ENCODE data around the gene TMEM38B.

TMEM38B gene

GRCh38 chr9:105667867-105668266 lies 26.5 kb upstream of the TMEM38B start:
- Histone ChIP-seq H3K36me3 (no peaks in the 10 kb centered on the region), H3K4me3 (ENCODE audit: low read depth in 1 of 2, low read length in 1 of 2) (no peak overlapping the region), H3K9me3 (no peaks in the 10 kb centered on the region), H3K4me1 (ENCODE audit: control insufficient read depth in 1 of 2, insufficient read depth in 1 of 2, low read depth in 1 of 2, low read length in 1 of 2) (peaks cover 1 to 2% of the 10 kb centered on the region in 2 experiments), H3K27me3 (no peaks in the 10 kb centered on the region), H3K27ac (no peak overlapping the region)
- no peak for TF ChIP-seq CTCF (IDR thresholded peaks at IDR 0.05)

- H3K36me3 ChIP-seq: no peaks in the 10 kb centered on the region
- no peak overlapping the region for H3K4me3 ChIP-seq (ENCODE audit: low read depth in 1 of 2, low read length in 1 of 2)
- TF ChIP-seq CTCF (IDR thresholded peaks at IDR 0.05): no peak
- no peak overlapping the region for H3K27ac ChIP-seq
- H3K4me1 ChIP-seq (ENCODE audit: control insufficient read depth in 1 of 2, insufficient read depth in 1 of 2, low read depth in 1 of 2, low read length in 1 of 2): peaks cover 4 to 5% of the 10 kb centered on the region in 2 experiments
- H3K27me3 ChIP-seq: no peaks in the 10 kb centered on the region
- no peaks in the 10 kb centered on the region for H3K9me3 ChIP-seq
Observed at GRCh38 chr9:105670315-105670714, 24.0 kb upstream of the TMEM38B start.

GRCh38 chr9:105670775-105671174 lies 23.6 kb upstream of the TMEM38B start:
- no peaks in the 10 kb centered on the region for H3K36me3 ChIP-seq

GRCh38 chr9:105672711-105673234 lies 21.6 kb upstream of the TMEM38B start:
- H3K27me3 ChIP-seq: no peaks in the 10 kb centered on the region
- no peaks in the 10 kb centered on the region for H3K9me3 ChIP-seq
- TF ChIP-seq CTCF (IDR thresholded peaks at IDR 0.05): no peak
- no peaks in the 10 kb centered on the region for H3K36me3 ChIP-seq
- H3K4me3 ChIP-seq (ENCODE audit: low read depth in 1 of 2, low read length in 1 of 2): peak overlapping the region in 1 of 2 experiments; percentile 9
- peaks cover 4 to 5% of the 10 kb centered on the region in 2 experiments for H3K4me1 ChIP-seq (ENCODE audit: control insufficient read depth in 1 of 2, insufficient read depth in 1 of 2, low read depth in 1 of 2, low read length in 1 of 2)
- H3K27ac ChIP-seq: no peak overlapping the region

More at GRCh38 chr9:105670775-105671174, 23.6 kb upstream of the TMEM38B start:
- peaks cover 4 to 5% of the 10 kb centered on the region in 2 experiments for H3K4me1 ChIP-seq (ENCODE audit: control insufficient read depth in 1 of 2, insufficient read depth in 1 of 2, low read depth in 1 of 2, low read length in 1 of 2)
- H3K27me3 ChIP-seq: no peaks in the 10 kb centered on the region
- no peaks in the 10 kb centered on the region for H3K9me3 ChIP-seq
- H3K4me3 ChIP-seq (ENCODE audit: low read depth in 1 of 2, low read length in 1 of 2): no peak overlapping the region
- no peak overlapping the region for H3K27ac ChIP-seq
- no peak for TF ChIP-seq CTCF (IDR thresholded peaks at IDR 0.05)

- Histone ChIP-seq H3K4me1 (ENCODE audit: control insufficient read depth in 1 of 2, insufficient read depth in 1 of 2, low read depth in 1 of 2, low read length in 1 of 2) (peaks cover 4 to 5% of the 10 kb centered on the region in 2 experiments), H3K9me3 (no peaks in the 10 kb centered on the region), H3K4me3 (ENCODE audit: low read depth in 1 of 2, low read length in 1 of 2) (no peak overlapping the region), H3K27me3 (no peaks in the 10 kb centered on the region), H3K36me3 (no peaks in the 10 kb centered on the region), H3K27ac (no peak overlapping the region)
- TF ChIP-seq CTCF (IDR thresholded peaks at IDR 0.05): no peak
Observed at GRCh38 chr9:105673850-105674387, 20.4 kb upstream of the TMEM38B start.
